A673 (cell line): Measurements from ENCODE around the gene NUDC. TPM values are rescaled to one million over a fixed set of nuclear protein-coding genes. Genes with fewer than 3 reads are reported as not detected.
A peak's percentile ranks its signal among the peaks of the same experiment; 100 is the strongest.

Experiments
- BruUV-seq: library from RNA; stranded (reverse); fragments of 400-500 nt; replicated peaks from 2 replicates; lab custom pipeline; 2021; lab: Mats Ljungman, UMichigan
- CTCF ChIA-PET: fragments of 300-600 bp; sonication (Branson Sonifier 250); formaldehyde crosslinking; loops from one replicate; lab custom pipeline; 2022; ENCODE audit warnings: antibody characterized with exemption; lab: Charles Lee
- POLR2A ChIA-PET: fragments of 300-600 bp; sonication (Branson Sonifier 250); formaldehyde crosslinking; loops from one replicate; lab custom pipeline; 2022; ENCODE audit warnings: antibody characterized with exemption; ENCODE audit not compliant: low non-redundant PET; lab: Charles Lee
- DNase-seq: peaks from one replicate; pipeline ENCODE4 v3.0.0-alpha.2; 2015; ENCODE audit warnings: low spot score
- H3K27ac ChIP-seq: fragments of 200-600 bp; sonication (generic); 2 replicates; pipeline ENCODE4 v1.5.1; 2016; ENCODE audit warnings: mixed run types, low read depth, mild to moderate bottlenecking, mixed read lengths, antibody characterized with exemption, low read length; ENCODE audit not compliant: poor library complexity, severe bottlenecking
- H3K27me3 ChIP-seq: fragments of 200-600 bp; sonication (generic); replicated peaks from 2 replicates; pipeline ENCODE4 v1.6.1; 2017; ENCODE audit warnings: mixed run types, low read depth, mild to moderate bottlenecking, mixed read lengths, antibody characterized with exemption, low read length; ENCODE audit not compliant: insufficient read depth, poor library complexity
- H3K36me3 ChIP-seq: fragments of 200-600 bp; sonication (generic); 2 replicates; pipeline ENCODE4 v1.6.1; 2016; ENCODE audit warnings: mixed run types, mild to moderate bottlenecking, mixed read lengths, antibody characterized with exemption, low read length; ENCODE audit not compliant: insufficient read depth, poor library complexity, severe bottlenecking
- H3K4me1 ChIP-seq: fragments of 200-600 bp; sonication (generic); 2 replicates; pipeline ENCODE4 v1.6.1; 2017; ENCODE audit warnings: mixed run types, mild to moderate bottlenecking, mixed read lengths, antibody characterized with exemption, low read length; ENCODE audit not compliant: insufficient read depth, poor library complexity, severe bottlenecking
- H3K4me3 ChIP-seq: fragments of 200-600 bp; sonication (generic); 2 replicates; pipeline ENCODE4 v1.5.1; 2016; ENCODE audit warnings: low read depth, mixed run types, mild to moderate bottlenecking, mixed read lengths, low read length; ENCODE audit not compliant: poor library complexity, severe bottlenecking
- H3K9me3 ChIP-seq: fragments of 200-600 bp; sonication (generic); 2 replicates; pipeline ENCODE4 v1.6.1; 2016; ENCODE audit warnings: mixed run types, low read depth, mild to moderate bottlenecking, mixed read lengths, antibody characterized with exemption, low read length; ENCODE audit not compliant: poor library complexity, severe bottlenecking
- EZH2 ChIP-seq: fragments of 200-600 bp; sonication (generic); IDR thresholded peaks from 2 replicates; pipeline ENCODE4 v1.6.1; 2017; ENCODE audit warnings: borderline replicate concordance, low read depth, mild to moderate bottlenecking, mixed read lengths, antibody characterized with exemption, low read length; ENCODE audit not compliant: poor library complexity, severe bottlenecking
- intact Hi-C: fragments of 100-400 bp; cut with micrococcal nuclease; formaldehyde crosslinking; loops from one replicate; pipeline ENCODE4 v1.10.0; 2022; ENCODE audit not compliant: unreplicated experiment
- total RNA-seq: library from RNA; stranded (reverse); gene quantifications from 2 replicates; pipeline ENCODE4 v1.2.3, GENCODE V29; 2021
- TF ChIP-seq, protein P1 (sequence below): fragments of 300-800, 200-600 bp; sonication (generic); conservative IDR thresholded peaks from 2 replicates; pipeline ENCODE4 v1.5.1; 2017; ENCODE audit warnings: low read depth, mild to moderate bottlenecking, antibody characterized with exemption, low read length, moderate library complexity, mixed read lengths

NUDC gene
- total RNA-seq, 1 experiment from 2014 or later: 187 TPM

DNA sequence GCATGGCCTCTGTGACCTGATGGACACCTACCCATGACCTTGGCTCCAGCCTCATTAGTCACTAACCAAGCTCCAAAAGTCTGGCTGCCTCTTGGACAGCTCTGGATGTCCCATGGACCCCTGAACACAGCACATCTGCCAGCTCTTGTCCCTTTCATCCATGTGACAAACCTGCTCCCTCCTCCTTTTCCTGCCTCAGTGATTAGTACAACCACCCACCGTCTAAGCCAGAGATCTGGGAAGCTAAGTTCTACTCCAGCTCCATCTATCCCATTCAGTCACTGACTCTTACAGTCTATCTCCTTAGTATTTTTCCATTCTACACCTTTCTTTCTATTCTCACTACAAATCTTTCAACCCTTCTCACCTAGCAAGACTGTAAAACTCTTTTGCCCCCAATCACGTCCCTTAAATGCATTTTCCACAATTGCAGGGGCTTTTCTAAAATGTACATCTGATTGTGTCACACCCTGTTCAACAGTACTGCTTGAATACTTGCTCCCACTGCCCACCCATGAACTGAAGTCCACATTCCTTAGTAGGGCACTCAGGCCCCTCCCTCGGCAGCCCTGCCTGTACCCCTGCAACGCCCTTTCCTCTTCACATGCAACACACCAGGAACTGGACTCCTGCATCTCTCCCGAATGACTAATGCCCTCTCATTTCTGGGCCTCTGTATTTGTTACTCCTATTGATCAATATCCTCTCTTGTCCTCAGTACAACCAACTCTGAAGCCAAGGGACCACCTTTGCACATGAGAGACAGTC lies 38.7 kb upstream of the NUDC start:
- H3K4me1 ChIP-seq: no peaks in the 10 kb centered on the region
- no peak overlapping the region for H3K4me3 ChIP-seq
- TF ChIP-seq, protein P1, sequence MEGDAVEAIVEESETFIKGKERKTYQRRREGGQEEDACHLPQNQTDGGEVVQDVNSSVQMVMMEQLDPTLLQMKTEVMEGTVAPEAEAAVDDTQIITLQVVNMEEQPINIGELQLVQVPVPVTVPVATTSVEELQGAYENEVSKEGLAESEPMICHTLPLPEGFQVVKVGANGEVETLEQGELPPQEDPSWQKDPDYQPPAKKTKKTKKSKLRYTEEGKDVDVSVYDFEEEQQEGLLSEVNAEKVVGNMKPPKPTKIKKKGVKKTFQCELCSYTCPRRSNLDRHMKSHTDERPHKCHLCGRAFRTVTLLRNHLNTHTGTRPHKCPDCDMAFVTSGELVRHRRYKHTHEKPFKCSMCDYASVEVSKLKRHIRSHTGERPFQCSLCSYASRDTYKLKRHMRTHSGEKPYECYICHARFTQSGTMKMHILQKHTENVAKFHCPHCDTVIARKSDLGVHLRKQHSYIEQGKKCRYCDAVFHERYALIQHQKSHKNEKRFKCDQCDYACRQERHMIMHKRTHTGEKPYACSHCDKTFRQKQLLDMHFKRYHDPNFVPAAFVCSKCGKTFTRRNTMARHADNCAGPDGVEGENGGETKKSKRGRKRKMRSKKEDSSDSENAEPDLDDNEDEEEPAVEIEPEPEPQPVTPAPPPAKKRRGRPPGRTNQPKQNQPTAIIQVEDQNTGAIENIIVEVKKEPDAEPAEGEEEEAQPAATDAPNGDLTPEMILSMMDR: no peak
- no peak for TF ChIP-seq EZH2
- peaks cover 62% of the 10 kb centered on the region for H3K36me3 ChIP-seq
- H3K27me3 ChIP-seq: no peaks in the 10 kb centered on the region
- CTCF ChIA-PET: interaction anchor here (0.6 kb wide), 1 partner anchor 12 kb away, joined by 10 read pairs; no protein-coding TSS in a partner anchor
- H3K27ac ChIP-seq: no peak overlapping the region
- intact Hi-C loops: no loop called here
- no TSS peak for BruUV-seq
- no peaks in the 10 kb centered on the region for H3K9me3 ChIP-seq
- POLR2A ChIA-PET: no interaction called here
- no peak for DNase-seq

DNA sequence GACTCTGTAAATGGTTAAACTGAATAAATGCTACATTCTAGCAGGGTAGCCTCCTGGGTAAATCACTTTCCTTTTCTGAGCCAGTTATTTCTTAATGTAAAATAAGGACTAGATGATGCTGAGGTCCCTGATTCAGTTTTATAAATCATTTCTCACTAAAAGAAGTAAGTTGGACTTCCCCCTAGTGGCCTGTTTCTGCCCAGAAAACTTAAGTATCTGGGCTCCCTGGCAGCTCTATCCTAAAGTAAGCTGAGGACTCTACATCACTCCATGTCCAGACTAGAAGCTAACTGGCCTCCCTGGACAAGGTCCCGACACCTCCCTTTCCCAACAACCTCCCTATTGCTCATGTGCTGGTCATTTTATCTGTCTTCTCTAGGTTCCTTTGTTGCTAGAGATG lies 34.4 kb upstream of the NUDC start:
- DNase-seq: peak; percentile 48
- intact Hi-C loops: no loop called here
- Histone ChIP-seq H3K27ac (no peak overlapping the region), H3K4me1 (peaks cover 9% of the 10 kb centered on the region), H3K27me3 (no peaks in the 10 kb centered on the region), H3K36me3 (peaks cover 57% of the 10 kb centered on the region), H3K4me3 (no peak overlapping the region), H3K9me3 (no peaks in the 10 kb centered on the region)
- POLR2A ChIA-PET: no interaction called here
- CTCF ChIA-PET: interaction anchor here (0.7 to 1.3 kb wide), 3 partner anchors 10 to 671 kb away, joined by 3 to 6 read pairs (median 3); no protein-coding TSS in a partner anchor
- TF ChIP-seq EZH2: no peak
- TF ChIP-seq, protein P1: peak; percentile 50
- BruUV-seq: no TSS peak

DNA sequence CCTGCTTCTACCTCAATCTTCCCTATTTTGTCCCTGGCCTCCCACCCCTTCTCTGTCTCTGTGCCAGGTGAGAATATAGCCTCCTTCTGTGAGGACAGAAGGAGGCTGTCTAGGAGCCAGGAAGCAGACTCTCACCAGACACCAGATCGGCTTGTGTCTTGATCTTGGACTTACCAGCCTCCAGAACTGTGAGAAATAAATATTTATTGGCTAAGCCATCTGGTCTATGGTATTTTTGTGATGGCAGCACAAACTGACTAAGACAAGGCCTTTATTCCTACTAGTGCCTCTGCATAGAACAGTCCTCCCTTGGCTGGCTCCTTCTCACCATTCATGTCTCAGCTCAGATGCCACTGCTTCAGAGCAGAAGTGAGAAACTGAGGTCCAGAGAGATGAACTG lies 33.3 kb upstream of the NUDC start:
- H3K36me3 ChIP-seq: peaks cover 57% of the 10 kb centered on the region

More for the DNA sequence above, 33.3 kb upstream of the NUDC start:
- DNase-seq: no peak
- no peaks in the 10 kb centered on the region for H3K27me3 ChIP-seq
- POLR2A ChIA-PET: no interaction called here
- no TSS peak for BruUV-seq
- TF ChIP-seq, protein P1: no peak
- TF ChIP-seq EZH2: no peak
- H3K4me1 ChIP-seq: peaks cover 9% of the 10 kb centered on the region
- H3K4me3 ChIP-seq: no peak overlapping the region
- CTCF ChIA-PET: no interaction called here
- intact Hi-C loops: no loop called here
- H3K9me3 ChIP-seq: no peaks in the 10 kb centered on the region
- no peak overlapping the region for H3K27ac ChIP-seq
